ENCODE data around the gene C1orf167.
A peak's percentile ranks its signal among the peaks of the same experiment; 100 is the strongest.

Gene C1orf167, protein sequence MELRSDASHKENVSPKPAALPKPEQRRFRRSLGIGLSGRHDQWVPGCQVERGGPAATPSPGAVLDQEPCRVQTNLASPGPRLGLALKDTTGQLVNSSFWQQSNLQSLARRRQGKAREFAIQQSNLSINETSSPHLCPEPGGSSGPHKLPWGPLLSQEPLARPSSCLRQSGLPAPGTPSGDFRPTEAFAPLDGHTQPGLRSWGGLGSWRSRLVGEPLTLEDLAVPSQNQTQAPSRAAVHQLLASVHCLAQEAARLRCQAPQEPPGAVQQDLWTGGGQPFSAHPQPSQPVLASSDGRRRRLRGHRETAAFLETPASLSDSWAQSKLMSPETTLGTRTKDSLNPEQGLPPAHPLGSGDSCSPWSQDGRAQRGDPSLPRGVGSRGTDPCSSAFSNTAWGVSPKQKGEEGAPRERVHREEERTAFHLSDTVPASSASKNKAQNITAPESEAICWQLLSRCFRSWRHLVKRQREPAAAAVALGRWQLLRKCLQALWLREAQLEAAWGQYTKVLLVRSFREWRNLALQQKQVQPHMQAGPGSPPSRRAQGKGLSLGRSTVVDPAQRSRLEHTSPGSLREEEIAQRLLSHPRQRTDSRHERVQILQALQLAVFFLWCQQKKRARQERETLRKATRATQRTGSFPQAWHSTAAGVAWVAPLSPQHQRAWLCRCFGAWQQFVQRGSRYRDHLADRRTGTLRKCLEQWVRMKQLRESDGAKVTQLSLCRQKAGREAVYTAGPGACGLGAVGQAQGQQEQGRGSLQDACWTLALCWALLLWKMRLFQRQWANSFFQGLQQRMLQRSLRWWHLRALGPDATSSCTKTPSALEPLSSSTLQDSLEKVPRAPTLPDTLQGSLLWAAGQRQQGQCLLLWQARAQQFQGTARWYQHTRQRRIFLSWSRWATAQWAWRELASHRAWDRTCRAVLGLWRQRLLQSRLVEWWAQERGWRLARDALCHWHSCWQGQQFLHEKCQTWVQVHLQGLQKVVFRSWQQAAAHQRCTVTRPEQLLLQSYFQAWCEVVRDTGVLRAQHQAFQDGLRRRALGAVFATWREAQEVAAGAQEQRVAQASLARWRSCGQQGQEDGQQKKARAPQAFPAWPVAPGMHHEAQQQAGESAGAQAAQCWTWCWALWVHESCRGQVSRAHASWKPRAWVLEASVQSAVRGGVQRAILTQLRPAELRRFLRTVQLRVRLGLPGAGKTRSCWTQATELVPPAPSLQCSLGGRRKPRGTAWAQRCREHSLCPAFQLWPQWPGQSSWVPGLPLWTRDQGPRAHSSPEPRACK (N-terminal part only)

DNA sequence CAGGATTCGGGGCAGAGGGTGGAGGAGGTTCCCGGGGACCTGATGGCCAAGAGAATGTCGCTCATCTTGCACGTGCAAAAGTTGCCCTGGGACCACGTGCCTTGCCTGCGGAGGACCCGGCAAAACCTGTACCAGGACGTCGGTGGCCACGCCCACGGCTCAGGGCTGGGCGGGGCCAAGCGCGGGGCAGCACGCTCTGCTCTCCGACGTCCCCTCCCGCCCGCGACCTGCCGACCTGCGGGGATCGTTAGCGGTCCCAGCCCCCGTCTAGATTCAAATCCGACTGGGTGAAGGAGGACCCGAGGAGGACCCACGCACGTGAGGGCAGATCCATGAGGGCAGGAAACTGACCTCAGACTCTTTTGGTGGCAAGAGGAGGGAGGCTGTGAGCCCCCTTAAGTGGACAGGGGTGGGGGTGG, at the start of gene C1orf167:
C1orf167 (plus strand) TSS at position 206 of the 419 bp plus-strand sequence. CDS start 2,208 bp downstream, outside the sequence.
- peak; percentile 72 for DNase-seq

DNA sequence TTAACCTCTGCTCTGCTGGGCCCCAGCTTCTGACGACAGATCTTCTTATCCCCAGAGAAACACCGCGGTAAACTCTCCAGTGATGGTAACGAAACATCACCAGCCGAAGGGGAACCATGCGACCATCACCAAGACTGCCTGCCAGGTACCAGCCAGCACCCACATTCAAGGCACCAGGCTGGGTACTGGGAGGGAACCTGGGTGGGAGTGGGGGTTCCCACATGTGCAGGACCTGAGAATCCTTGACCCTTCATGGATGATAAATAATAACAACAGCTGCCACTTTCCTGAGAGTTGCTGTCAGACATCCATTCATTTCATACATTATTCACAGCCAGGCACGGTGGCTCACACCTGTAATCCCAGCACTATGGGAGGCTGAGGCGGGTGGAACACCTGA, 49.7 kb upstream of the C1orf167 start:
- no peak for DNase-seq

DNA sequence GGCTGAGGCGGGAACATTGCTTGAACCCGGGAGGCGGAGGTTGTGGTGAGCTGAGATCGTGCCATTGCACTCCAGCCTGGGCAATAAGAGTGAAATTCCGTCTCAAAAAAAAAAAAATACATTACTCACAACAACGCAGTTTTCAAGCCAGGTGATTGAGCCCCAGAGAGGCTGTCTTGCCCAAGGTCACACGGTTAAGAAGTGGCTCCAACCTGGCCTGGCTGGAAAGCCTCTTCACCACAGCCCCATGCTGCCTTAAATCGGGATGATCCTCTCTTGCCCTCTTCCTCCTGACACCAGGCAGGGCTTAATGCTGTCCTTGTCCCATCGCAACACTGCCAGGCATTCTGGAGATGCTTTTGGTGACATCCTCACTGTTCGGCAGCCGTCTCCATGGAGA, 48.9 kb upstream of the C1orf167 start:
- no peak for DNase-seq

DNA sequence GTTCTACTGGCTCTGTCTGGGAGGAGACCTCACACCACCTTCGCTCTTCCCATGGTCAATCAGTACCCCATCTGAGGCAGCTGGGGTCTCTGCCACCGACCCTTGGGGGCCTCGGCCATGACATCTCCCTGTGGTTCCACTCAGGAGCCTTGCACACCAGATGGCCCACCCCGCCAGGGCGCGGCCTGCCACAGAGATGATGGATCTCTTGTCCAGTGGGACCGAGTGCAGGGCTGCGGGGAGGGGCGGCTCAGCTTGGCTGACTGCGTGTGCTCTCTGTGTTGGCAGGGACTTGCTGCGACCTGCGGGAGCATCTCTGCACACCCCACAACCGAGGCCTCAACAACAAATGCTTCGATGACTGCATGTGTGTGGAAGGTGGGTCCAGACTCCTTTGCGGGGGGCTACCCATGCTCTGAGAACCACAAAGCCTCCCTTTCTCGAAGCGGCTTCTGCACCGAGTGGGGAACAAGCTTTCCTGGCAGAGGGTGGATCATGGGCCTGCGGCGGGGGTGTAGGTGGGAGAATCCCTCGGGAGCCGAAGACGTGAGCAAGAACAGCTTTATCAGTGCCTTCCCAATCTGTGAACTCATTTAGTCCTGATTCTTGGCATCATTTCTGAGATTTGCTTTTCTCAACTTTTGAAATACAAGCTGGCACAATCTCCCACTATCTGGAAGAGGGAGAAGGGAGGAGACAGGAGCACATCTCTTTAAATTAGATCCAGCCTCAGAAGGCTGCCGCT, 47.0 kb upstream of the C1orf167 start:
- DNase-seq, result no peak

DNA sequence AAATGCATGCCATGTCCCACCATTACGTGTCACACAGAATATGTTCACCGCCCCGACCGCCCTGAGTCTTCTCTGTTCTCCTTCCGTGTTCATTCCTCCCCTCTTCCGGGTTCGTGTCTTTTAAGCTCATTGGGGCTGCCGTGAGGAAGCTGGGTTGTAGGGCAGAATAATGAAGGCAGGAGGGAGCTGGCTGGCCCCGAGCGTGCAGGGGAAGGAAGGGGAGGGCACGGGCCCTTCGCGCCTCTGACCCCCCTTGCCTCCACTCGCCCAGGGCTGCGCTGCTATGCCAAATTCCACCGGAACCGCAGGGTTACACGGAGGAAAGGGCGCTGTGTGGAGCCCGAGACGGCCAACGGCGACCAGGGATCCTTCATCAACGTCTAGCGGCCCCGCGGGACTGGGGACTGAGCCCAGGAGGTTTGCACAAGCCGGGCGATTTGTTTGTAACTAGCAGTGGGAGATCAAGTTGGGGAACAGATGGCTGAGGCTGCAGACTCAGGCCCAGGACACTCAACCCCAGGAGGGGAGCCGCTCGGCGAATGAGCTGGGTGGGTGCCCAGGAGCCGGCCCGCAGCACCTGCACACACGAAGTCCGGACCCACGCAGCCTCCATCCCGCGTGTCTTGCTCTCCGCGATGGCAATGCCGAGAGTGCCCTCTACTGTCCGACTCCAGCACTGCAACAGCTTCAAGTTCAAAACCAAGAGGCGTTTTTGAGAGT, 42.5 kb upstream of the C1orf167 start:
- peak; percentile 79 for DNase-seq

DNA sequence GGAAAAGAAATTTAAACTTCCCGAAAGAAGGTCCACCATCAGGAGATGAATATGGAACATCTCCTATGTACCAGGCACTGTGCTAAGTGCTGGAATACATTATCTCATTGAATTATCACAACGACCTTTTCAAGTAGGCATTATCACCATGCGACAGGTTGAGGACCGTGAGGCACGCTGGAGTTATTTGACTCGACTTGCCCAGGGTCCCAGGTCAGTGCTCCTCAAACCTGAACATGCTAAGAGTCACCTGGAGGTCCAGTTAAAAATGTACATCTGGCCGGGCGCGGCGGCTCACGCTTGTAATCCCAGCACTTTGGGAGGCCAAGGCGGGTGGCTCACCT, 42.0 kb upstream of the C1orf167 start:
- DNase-seq, result no peak

DNA sequence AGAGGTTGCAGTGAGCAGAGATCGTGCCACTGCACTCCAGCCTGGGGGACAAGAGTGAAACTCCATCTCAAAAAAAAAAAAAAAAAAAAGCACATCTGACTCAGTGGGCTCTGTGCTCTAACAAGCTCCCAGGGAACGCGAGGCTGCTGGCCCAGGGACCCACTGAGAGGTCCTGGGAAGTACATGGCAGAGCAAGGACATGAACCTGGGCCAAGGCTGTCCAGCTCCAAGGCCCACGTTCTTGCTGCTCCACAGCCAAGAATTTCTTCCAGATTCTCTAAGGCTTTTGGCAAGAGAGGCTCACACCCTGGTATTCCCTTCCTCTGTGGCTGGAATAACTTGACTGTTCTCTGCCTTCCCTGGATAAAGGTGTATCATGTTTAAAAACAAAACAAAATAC, 41.5 kb upstream of the C1orf167 start:
- no peak for DNase-seq

DNA sequence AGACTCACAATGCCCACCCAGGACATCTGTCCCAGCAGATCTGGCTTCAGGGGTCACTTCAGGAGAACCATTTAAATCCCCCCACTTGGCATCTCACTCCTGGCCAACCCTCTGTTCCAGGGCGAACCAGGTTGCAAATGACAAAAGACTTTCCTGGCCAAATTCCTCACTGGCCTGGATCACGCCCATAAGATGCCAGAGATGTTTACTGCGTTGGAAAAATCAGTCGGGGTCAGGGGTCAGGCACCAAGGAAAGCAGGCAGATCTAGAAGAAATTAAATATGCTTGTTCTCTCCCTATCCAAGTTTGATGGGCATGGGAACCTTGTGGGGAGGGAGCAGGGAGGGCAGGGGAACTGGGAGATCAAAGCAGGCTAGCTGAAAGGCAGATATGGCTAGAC, 40.7 kb upstream of the C1orf167 start:
- no peak for DNase-seq

DNA sequence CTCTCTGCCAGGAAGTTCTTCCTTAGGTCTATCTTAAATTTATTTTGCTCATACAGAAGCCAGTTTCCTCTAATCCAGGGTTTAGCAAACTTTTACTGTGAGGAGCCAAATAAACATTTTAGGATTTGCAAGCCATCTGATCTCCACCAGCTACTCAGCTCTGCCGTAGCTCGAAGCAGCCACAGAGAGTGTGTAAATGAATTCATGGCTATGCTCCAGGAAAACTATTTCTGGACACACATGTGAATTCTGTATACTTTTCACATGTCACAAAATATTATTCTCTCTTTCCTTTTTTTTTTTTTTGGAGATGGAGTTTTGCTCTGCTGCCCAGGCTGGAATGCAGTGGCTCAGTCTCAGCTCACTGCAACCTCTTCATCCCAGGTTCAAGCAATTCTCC, 39.5 kb upstream of the C1orf167 start:
- DNase-seq, result no peak

DNA sequence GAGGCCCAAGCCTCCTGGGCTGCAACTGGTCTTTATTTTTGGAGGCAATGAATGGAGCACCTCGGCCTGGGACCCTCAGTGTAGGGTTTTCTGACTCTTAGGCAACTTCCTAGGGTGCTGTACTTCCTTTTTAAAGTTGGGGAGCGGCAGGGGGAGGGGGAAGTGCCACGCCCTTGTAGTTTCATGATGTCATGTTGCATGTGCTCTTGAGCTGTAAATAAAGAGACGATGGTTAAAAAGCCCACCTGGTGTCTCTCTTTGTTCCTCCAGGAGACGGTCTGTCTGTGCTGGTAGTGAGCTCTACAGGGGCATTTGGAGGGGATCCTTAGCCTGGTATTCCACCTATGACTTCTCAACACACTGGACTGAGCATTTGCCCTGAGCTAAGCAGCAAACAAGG, 36.4 kb upstream of the C1orf167 start:
- no peak for DNase-seq

DNA sequence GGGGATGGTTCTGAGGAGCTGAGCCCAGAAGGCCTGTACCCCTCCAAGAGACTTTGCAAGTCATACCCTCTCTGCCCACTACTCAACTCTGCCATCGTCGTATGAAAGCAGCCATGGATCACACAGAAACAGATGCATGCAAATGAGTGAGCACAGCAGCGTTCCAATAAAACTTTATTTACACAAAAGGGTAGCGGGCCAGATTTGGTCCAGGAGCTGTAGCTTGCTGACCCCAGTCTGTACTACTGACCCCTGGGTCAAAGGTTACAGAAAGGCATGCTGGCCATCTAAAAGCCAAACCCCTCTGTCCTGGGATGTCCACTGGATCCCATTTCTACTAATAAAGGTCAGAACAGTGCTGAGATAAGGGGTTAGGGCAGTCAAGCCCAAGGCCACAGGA, 34.9 kb upstream of the C1orf167 start:
- DNase-seq, result no peak

DNA sequence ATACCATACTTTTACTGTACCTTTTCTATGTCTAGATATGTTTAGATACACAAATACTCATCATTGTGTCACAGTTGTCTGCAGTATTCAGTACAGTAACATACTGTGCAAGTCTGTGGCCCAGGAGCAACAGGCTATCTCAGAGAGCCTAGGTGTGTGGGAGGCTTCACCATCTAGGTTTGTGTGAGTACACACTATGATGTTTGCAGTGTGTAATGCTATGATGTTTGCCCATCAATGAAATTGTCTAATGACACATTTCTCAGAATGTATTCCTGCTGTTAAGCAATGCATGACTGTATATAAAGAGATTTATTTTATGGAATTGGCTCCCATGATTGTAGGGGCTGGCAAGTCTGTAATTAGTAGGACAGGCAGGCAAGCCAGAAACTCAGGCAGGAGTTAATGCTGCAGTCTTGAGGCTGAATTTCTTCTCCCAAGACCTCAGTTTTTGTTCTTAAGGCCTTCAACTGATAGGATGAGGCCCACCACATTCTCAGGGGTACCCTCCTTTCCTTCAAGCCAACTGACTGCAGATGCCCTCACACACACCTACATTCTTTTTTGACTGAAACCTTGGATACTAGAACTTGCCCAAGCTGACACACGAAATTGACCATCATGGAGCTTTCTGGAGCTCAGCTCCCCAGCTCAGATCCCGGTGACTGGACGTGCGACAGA, 33.7 kb upstream of the C1orf167 start:
- no peak for DNase-seq

DNA sequence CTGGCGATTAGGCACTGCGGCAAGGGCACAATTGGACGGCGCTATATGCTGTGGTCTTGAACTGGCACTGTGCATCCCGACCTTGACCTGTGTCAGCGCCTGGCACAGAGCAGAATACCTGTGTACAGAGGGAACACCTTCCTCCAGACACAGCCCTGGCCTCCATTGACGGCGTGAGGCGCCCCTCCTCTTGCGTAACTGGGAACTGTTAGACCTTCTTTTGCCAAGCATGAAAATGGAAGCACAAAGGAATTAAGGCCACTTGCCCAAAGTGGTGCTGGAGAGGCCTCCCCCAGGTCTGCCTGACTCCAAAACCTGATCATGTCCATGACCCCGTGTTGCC, 32.9 kb upstream of the C1orf167 start:
- DNase-seq, result no peak

DNA sequence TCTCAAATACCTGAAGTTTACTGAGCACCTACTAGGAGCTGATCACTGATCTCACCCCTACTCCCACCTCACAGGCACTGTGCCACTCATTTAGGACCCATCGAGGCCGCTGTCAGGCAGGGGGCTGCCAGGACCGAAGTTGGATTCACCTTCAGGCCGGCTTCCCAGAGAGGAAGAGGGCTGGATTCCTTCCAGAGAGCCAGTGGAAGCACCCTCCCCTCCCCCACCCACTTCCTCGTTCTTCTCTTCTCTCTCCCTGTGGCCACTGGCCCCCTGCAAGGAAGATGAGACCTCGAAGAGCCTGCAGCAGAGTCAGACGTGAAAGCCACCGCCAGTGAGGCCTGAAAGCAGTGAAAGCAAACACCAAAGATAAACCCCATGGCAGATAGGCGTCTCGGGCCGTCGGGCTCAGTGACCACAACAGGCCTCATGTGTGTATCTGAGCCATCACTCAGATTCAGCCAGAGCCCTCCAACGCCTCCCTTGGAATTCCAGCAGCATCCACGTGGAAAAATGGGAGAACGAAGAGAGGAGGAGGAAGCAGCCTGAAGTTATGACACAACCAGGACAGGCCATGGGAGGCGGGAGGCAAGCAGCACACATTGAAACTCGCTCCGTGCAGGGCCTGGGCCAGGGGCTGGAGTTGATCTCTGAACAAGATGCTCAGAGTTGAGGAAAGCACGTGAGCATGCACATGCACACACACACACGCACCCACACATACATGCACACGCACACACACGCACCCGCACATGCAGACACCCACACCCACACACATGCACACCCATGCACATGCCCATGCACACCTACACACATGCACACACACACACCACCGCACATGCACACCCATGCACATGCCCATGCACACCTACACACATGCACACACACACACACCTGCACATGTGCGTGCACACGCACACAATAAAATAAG, 32.2 kb upstream of the C1orf167 start:
- DNase-seq, result no peak

DNA sequence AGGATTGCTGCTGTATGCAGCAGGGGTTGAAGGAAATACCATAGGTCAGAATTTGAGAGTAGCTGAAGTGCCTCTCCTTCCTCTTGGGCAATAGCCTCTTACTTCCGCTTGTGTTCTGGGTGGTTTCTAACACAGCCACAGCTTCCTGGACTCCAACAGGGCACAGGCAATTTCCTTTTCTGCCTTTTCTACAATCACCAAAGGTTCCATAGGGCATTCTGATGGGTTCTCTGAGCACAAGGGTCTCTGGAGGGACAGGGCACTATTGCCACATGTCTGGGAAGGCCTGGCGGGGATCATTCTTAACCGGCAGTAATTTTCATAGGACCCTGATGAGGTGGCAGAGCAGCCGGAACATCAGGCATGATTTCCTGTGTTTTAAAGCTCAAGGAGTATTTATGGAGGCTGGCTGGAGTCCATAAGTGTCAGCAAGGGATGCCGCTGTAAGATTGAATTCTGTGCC, 31.5 kb upstream of the C1orf167 start:
- DNase-seq, result no peak

DNA sequence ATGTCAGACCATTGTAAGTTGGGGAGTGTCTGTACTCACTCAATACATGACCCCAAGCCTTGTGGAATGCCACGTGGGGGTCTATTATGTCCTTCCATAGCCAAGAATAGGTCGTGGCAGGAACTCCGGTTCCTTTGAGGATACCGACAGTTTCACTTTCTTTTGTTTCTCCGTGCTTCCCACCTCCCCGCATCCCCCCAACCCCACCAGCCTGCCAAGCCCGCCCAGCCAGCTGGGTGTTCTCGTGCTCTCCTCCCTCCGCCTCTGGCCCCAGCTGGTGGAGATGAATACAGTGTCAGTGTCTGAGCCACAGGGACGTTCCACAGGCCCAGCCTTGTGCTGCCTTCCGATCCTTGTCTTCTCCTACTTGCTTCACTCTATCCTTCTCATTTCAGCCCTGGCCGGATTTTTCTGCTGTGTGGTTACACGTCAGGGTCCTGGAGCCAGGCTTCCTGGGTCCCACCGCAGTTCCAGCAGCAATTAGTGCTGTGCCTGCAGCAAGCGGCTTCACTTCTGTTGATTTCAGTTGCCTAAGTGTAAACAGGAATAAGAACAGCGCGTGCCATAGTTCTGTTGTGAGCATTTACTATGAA, 30.2 kb upstream of the C1orf167 start:
- no peak for DNase-seq

DNA sequence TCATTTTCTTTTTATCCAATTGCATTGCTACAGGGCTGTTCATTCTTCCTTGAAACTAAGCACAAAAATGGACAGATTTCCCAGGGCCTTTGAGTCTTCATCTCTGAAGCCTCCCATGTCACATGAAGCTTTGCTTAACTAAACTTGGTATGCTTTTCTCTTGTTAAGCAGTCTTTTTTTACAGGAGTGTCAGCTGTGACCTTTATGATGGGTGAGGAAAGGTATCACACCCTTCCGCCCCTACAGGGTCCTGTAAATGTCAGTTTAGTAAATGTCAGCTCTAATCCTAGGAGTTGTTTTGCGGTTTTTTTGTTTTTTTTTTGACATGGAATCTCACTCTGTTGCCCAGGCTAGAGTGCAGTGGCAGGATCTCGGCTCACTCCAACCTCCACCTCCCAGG, 28.7 kb upstream of the C1orf167 start:
- no peak for DNase-seq

DNA sequence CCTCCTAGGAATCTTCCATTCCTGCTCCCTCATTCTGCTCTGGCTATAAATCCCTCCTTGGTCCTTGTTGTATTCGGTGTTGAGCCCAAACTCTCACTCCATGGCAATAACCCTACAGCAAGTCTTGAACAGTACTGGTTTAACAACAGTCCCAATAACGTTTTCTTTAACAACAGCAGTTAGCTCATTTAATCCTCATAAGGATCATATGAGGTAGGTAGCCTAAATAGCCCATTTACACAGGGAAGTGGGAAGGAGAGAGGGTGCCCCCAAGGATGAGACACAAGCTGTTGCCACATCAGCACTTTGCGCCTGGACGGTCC, 26.5 kb upstream of the C1orf167 start:
- DNase-seq, result no peak

DNA sequence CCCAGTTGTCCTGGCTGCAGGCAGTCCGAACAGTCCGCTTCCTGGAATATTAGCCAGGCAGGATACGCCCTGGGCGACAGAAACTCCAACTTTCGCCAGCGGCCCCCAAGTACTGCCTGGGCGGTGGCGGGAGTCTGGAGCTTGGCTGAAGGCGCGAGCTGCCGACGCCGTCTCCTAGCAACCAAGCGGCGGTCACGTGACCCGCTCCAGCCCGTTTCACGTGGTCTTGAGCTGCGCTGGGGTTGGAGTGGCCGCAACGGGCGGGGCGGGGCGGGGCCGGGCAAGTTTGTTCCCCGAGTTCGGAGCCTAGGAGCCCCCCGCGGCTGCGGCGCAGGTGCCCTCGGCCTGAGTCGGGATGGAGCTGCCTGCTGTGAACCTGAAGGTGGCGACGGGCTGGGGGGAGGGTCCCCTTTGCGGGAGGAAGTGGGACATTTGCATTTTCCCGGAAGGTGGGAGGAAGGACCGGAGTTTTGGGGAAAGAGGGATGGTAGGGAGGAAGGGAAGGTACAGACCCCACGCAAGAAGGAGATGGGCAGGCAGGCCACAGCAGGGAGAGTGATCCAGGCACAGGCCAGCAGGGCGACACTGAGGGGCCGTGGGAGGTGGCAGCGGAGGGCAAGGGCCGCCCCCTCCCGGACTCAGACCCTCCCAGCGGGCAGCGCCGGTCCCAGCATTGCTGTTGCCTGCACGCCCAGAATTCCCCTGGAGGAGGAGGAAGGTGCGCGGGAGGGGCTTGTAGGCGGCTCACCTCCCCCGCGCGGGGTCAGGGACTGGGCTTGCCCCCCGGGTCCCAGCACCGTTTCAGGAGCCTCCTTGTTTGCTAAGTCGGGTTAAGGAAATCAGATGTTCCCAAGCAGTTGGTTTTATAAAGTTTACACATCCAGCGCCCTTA, 25.9 kb upstream of the C1orf167 start, which contains the start of gene AGTRAP:
AGTRAP (plus strand) TSS at position 283 of the 892 bp plus-strand sequence; CDS start at position 356, 73 bp downstream.
- peak; percentile 95 for DNase-seq

Data from RPMI8226 (cell line).